ENCODE data around the gene CLTCL1.

DNA sequence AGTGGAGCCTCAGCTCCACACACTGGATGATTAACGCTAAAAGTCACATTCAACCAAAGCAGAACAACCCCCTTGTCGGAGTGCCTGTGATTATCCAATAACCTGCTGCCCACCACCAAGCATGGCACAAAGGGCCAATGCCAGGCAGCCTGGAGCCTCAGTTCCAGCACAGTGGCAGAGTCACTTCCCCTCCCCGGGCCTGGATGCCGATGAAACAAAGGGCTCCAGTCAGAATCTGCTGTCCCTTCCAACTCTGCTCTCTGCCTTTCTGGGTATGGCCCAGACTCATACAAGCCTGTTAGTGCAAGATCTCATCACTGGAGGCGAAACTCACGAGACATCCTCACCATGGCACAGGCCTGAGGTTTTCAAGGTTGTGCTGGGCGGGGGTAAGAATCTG, 52.1 kb downstream of the CLTCL1 start:
- TF ChIP-seq EZH2 (IDR thresholded peaks at IDR 0.05; ENCODE audit: insufficient read depth, poor library complexity, severe bottlenecking) (no peak), EZH2phosphoT487 (IDR thresholded peaks at IDR 0.05; ENCODE audit: insufficient read depth, low read depth) (no peak)
